Activated T-helper 2 cell treated with anti-CD3 and anti-CD28 coated beads, Interferon-gamma antibody, Interleukin-2, Interleukin-4, amounts not matched to agents 10 μg/mL and 5 μg/mL and 100 μg/mL, durations not matched to agents 14 hours and 24 hours and 36 hours (primary cell): ENCODE results near the gene OR6K6. TPM values are rescaled to one million over a fixed set of nuclear protein-coding genes. Genes with fewer than 3 reads are reported as not detected.

Experiments used
- total RNA-seq: library from RNA; stranded (reverse); gene quantifications from 2 replicates; pipeline ENCODE4 v1.2.3, GENCODE V29; 2022

OR6K6 gene
- total RNA-seq, 1 donor from 2014 or later, result not detected

Other genes with a start within 250 kb of the OR6K6 start
- not detected in 2 replicates for gene OR6Y1, start 200.3 kb upstream of the OR6K6 start, total RNA-seq
- not detected in 2 replicates for gene OR6P1, start 184.1 kb upstream of the OR6K6 start, total RNA-seq
- not detected in 2 replicates for gene OR10X1, start 174.8 kb upstream of the OR6K6 start, total RNA-seq
- gene OR10Z1, start 149.5 kb upstream of the OR6K6 start, total RNA-seq, result not detected in 2 replicates
- 0.02 and 0.30 TPM in 2 replicates for gene SPTA1, start 68.0 kb upstream of the OR6K6 start, total RNA-seq
- not detected in 2 replicates for gene OR6K2, start 54.1 kb upstream of the OR6K6 start, total RNA-seq
- gene OR6K3, start 34.0 kb upstream of the OR6K6 start, total RNA-seq, result not detected in 2 replicates
- gene OR6N1, start 17.5 kb downstream of the OR6K6 start, total RNA-seq, result not detected in 2 replicates
- not detected in 2 replicates for gene OR6N2, start 26.5 kb downstream of the OR6K6 start, total RNA-seq
- not detected in 2 replicates for gene MNDA, start 76.6 kb downstream of the OR6K6 start, total RNA-seq
- gene PYHIN1, start 176.8 kb downstream of the OR6K6 start, total RNA-seq, result 7.4 and 10.0 TPM in 2 replicates